ENCODE results near the gene GSX2.

GSX2 gene

GRCh38 chr4:54063737-54064316 lies 36.1 kb upstream of the GSX2 start:
- ChIA-PET POLR2A (interaction anchor here (0.7 kb wide), 1 partner anchor 1820 kb away, joined by 4 read pairs; no protein-coding TSS in a partner anchor), CTCF (no interaction called here)
- TF ChIP-seq FOXK2 (IDR thresholded peaks at IDR 0.05): no peak
- no peak for TF ChIP-seq HDGF (IDR thresholded peaks at IDR 0.05; ENCODE audit: borderline replicate concordance)
- TF ChIP-seq ARNT (IDR thresholded peaks at IDR 0.05): no peak
- TF ChIP-seq LEF1 (IDR thresholded peaks at IDR 0.05; ENCODE audit: borderline replicate concordance): no peak
- TF ChIP-seq FOXM1 (IDR thresholded peaks at IDR 0.05; ENCODE audit: borderline replicate concordance): no peak
- no peak for TF ChIP-seq L3MBTL2 (conservative IDR thresholded peaks at IDR 0.05)
- no peak for TF ChIP-seq NFRKB (IDR thresholded peaks at IDR 0.05)
- TF ChIP-seq FOXA1 (IDR thresholded peaks at IDR 0.05): no peak
- no peak for TF ChIP-seq BHLHE40 (IDR thresholded peaks at IDR 0.05; ENCODE audit: borderline replicate concordance)
- TF ChIP-seq TARDBP (IDR thresholded peaks at IDR 0.05): no peak
- TF ChIP-seq CTBP1 (IDR thresholded peaks at IDR 0.05; ENCODE audit: borderline replicate concordance): no peak
- TF ChIP-seq ELF4 (IDR thresholded peaks at IDR 0.05): no peak
- no peak for TF ChIP-seq SP1 (IDR thresholded peaks at IDR 0.05)
- TF ChIP-seq PKNOX1 (IDR thresholded peaks at IDR 0.05): no peak
- TF ChIP-seq ZNF384 (IDR thresholded peaks at IDR 0.05): no peak
- TF ChIP-seq SUZ12 (IDR thresholded peaks at IDR 0.05): no peak
- DNase-seq (ENCODE audit: extremely low spot score): peak; percentile 16

- ChIA-PET CTCF (no interaction called here), POLR2A (no interaction called here)
- no peak for TF ChIP-seq SUZ12 (IDR thresholded peaks at IDR 0.05)
- no peak for TF ChIP-seq BHLHE40 (IDR thresholded peaks at IDR 0.05; ENCODE audit: borderline replicate concordance)
- TF ChIP-seq FOXM1 (IDR thresholded peaks at IDR 0.05; ENCODE audit: borderline replicate concordance): peak; percentile 28; the same call in 1 of the 2 replicates
- TF ChIP-seq PKNOX1 (IDR thresholded peaks at IDR 0.05): no peak
- TF ChIP-seq NFRKB (IDR thresholded peaks at IDR 0.05): no peak
- no peak for TF ChIP-seq LEF1 (IDR thresholded peaks at IDR 0.05; ENCODE audit: borderline replicate concordance)
- TF ChIP-seq ELF4 (IDR thresholded peaks at IDR 0.05): peak; percentile 30; the same call in 1 of the 2 replicates
- DNase-seq (ENCODE audit: extremely low spot score): peak; percentile 90
Observed at GRCh38 chr4:54064317-54065111, 35.4 kb upstream of the GSX2 start, which contains the start of gene CHIC2. TSS of gene CHIC2 (minus strand) at chr4:54064605. CDS start at chr4:54064300, 305 bp downstream.

- TF ChIP-seq FOXK2 (IDR thresholded peaks at IDR 0.05) (no peak), ZNF384 (IDR thresholded peaks at IDR 0.05) (no peak), TARDBP (IDR thresholded peaks at IDR 0.05) (no peak), HDGF (IDR thresholded peaks at IDR 0.05; ENCODE audit: borderline replicate concordance) (no peak), SUZ12 (IDR thresholded peaks at IDR 0.05) (no peak), L3MBTL2 (conservative IDR thresholded peaks at IDR 0.05) (no peak), FOXA1 (IDR thresholded peaks at IDR 0.05) (no peak)
- ChIA-PET POLR2A (no interaction called here), CTCF (no interaction called here)
- no peak for DNase-seq (ENCODE audit: extremely low spot score)
Observed at GRCh38 chr4:54065282-54066087, 34.5 kb upstream of the GSX2 start.

GRCh38 chr4:54066088-54066415 lies 33.9 kb upstream of the GSX2 start:
- TF ChIP-seq L3MBTL2 (conservative IDR thresholded peaks at IDR 0.05): no peak
- no peak for TF ChIP-seq LEF1 (IDR thresholded peaks at IDR 0.05; ENCODE audit: borderline replicate concordance)
- no peak for TF ChIP-seq ZNF384 (IDR thresholded peaks at IDR 0.05)
- no peak for TF ChIP-seq NFRKB (IDR thresholded peaks at IDR 0.05)
- no peak for TF ChIP-seq FOXA1 (IDR thresholded peaks at IDR 0.05)
- no peak for TF ChIP-seq ARNT (IDR thresholded peaks at IDR 0.05)
- TF ChIP-seq FOXM1 (IDR thresholded peaks at IDR 0.05; ENCODE audit: borderline replicate concordance): no peak
- no peak for TF ChIP-seq TARDBP (IDR thresholded peaks at IDR 0.05)
- no peak for TF ChIP-seq ELF4 (IDR thresholded peaks at IDR 0.05)
- TF ChIP-seq SUZ12 (IDR thresholded peaks at IDR 0.05): no peak
- no peak for TF ChIP-seq HDGF (IDR thresholded peaks at IDR 0.05; ENCODE audit: borderline replicate concordance)
- no peak for TF ChIP-seq SP1 (IDR thresholded peaks at IDR 0.05)
- no peak for TF ChIP-seq PKNOX1 (IDR thresholded peaks at IDR 0.05)
- no peak for TF ChIP-seq BHLHE40 (IDR thresholded peaks at IDR 0.05; ENCODE audit: borderline replicate concordance)
- no peak for TF ChIP-seq FOXK2 (IDR thresholded peaks at IDR 0.05)
- TF ChIP-seq CTBP1 (IDR thresholded peaks at IDR 0.05; ENCODE audit: borderline replicate concordance): no peak
- ChIA-PET CTCF (no interaction called here), POLR2A (no interaction called here)
- no peak for DNase-seq (ENCODE audit: extremely low spot score)

GRCh38 chr4:54066718-54067129 lies 33.2 kb upstream of the GSX2 start:
- no peak for TF ChIP-seq PKNOX1 (IDR thresholded peaks at IDR 0.05)
- TF ChIP-seq FOXK2 (IDR thresholded peaks at IDR 0.05): no peak
- no peak for TF ChIP-seq TARDBP (IDR thresholded peaks at IDR 0.05)
- TF ChIP-seq BHLHE40 (IDR thresholded peaks at IDR 0.05; ENCODE audit: borderline replicate concordance): no peak
- no peak for TF ChIP-seq CTBP1 (IDR thresholded peaks at IDR 0.05; ENCODE audit: borderline replicate concordance)
- no peak for TF ChIP-seq ARNT (IDR thresholded peaks at IDR 0.05)
- TF ChIP-seq SUZ12 (IDR thresholded peaks at IDR 0.05): no peak
- no peak for TF ChIP-seq L3MBTL2 (conservative IDR thresholded peaks at IDR 0.05)
- TF ChIP-seq NFRKB (IDR thresholded peaks at IDR 0.05): no peak
- no peak for TF ChIP-seq HDGF (IDR thresholded peaks at IDR 0.05; ENCODE audit: borderline replicate concordance)
- no peak for TF ChIP-seq LEF1 (IDR thresholded peaks at IDR 0.05; ENCODE audit: borderline replicate concordance)
- no peak for TF ChIP-seq SP1 (IDR thresholded peaks at IDR 0.05)
- no peak for TF ChIP-seq FOXA1 (IDR thresholded peaks at IDR 0.05)
- no peak for TF ChIP-seq ZNF384 (IDR thresholded peaks at IDR 0.05)
- no peak for TF ChIP-seq ELF4 (IDR thresholded peaks at IDR 0.05)
- TF ChIP-seq FOXM1 (IDR thresholded peaks at IDR 0.05; ENCODE audit: borderline replicate concordance): no peak
- CTCF ChIA-PET: interaction anchor here (1.0 kb wide), 1 partner anchor 31 kb away, joined by 3 read pairs; no protein-coding TSS in a partner anchor
- no peak for DNase-seq (ENCODE audit: extremely low spot score)
- POLR2A ChIA-PET: interaction anchor here (0.6 kb wide), 1 partner anchor 542 kb away, joined by 3 read pairs; no protein-coding TSS in a partner anchor

Measured in HEK293T (cell line).